ENCODE results near the gene RAD21L1. TPM values are rescaled to one million over a fixed set of nuclear protein-coding genes. Genes with fewer than 3 reads are reported as not detected.

Gene RAD21L1
- total RNA-seq, 2 donors from 2014 or later = 1.4 TPM; not detected in 1

DNA sequence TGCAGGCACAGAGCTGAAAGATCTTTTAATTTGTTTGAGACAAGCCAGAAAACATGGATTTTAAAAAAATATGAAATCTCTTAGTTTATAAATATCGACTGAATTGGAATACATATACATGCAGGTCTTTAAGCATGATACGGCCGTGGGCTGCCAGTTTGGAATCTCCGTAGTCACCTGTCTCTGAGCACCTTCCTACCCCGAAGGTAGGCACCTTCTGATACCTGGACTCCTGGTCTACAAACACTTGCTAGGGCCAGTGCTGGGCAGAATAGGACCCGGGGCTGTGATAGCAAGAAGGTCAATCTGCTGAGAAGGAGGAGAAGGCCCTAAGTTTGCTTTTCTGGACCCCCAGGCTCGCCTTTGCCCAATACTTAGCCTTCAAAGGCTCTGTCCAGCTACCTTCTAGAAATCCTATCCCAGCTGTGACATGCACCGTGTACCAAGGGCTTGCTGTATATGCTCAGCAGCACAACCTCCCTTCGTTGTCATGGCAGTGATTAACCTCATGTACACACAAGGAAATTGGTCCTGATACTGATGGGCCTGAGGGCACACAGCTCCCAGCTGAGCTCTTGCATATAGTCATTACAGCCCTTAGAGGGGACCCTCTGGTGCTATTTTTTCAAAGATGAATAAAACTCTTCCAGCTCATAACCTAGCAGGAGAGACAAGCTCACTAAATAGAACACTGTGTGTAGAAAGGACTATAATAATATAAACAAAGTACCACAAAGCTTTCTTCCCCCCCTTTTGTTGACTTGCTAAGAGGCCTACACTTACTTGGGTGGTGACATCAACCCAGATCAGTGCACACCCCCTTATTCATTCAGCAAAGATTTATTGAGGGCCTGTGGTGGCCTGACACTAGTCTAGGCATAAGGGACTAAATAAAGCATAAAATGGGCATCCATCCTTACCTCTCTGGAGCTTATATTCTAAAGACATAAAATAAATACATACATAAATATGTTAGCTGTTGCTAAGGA, 58.0 kb downstream of the RAD21L1 start:
- Mint-ChIP-seq H3K27ac (no peak overlapping the region), H3K4me3 (no peak overlapping the region), H3K9me3 (no peaks in the 10 kb centered on the region), H3K36me3 (ENCODE audit: low read depth) (no peaks in the 10 kb centered on the region), H3K27me3 (ENCODE audit: insufficient read depth) (no peaks in the 10 kb centered on the region), H3K4me1 (no peaks in the 10 kb centered on the region)
- TF ChIP-seq, protein P1, sequence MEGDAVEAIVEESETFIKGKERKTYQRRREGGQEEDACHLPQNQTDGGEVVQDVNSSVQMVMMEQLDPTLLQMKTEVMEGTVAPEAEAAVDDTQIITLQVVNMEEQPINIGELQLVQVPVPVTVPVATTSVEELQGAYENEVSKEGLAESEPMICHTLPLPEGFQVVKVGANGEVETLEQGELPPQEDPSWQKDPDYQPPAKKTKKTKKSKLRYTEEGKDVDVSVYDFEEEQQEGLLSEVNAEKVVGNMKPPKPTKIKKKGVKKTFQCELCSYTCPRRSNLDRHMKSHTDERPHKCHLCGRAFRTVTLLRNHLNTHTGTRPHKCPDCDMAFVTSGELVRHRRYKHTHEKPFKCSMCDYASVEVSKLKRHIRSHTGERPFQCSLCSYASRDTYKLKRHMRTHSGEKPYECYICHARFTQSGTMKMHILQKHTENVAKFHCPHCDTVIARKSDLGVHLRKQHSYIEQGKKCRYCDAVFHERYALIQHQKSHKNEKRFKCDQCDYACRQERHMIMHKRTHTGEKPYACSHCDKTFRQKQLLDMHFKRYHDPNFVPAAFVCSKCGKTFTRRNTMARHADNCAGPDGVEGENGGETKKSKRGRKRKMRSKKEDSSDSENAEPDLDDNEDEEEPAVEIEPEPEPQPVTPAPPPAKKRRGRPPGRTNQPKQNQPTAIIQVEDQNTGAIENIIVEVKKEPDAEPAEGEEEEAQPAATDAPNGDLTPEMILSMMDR (conservative IDR thresholded peaks at IDR 0.05) = no peak
- no peaks in the 10 kb centered on the region for H3K36me3 ChIP-seq (ENCODE audit: control insufficient read depth, insufficient read depth, low read length)
- H3K4me1 ChIP-seq (ENCODE audit: control insufficient read depth, insufficient read depth, low read length) = peaks cover 3% of the 10 kb centered on the region
- H3K9ac ChIP-seq (ENCODE audit: extremely low read depth, low read length, poor library complexity, severe bottlenecking) = no peak overlapping the region
- 93 to 94% methylated on average over 9 of the region's 9 CpGs for WGBS, 2 experiments (ENCODE audit: insufficient coverage in 1 of 2, insufficient read length in 1 of 2)
- DNase-seq = peak; percentile 17
- H3K4me3 ChIP-seq (ENCODE audit: low read length) = no peak overlapping the region
- H3K9me3 ChIP-seq (ENCODE audit: control insufficient read depth, low read length) = no peaks in the 10 kb centered on the region
- no peak overlapping the region for H3K27ac ChIP-seq (ENCODE audit: low read depth, low read length)
- no peaks in the 10 kb centered on the region for H3K27me3 ChIP-seq (ENCODE audit: control insufficient read depth, insufficient read depth, low read length, poor library complexity, severe bottlenecking)

DNA sequence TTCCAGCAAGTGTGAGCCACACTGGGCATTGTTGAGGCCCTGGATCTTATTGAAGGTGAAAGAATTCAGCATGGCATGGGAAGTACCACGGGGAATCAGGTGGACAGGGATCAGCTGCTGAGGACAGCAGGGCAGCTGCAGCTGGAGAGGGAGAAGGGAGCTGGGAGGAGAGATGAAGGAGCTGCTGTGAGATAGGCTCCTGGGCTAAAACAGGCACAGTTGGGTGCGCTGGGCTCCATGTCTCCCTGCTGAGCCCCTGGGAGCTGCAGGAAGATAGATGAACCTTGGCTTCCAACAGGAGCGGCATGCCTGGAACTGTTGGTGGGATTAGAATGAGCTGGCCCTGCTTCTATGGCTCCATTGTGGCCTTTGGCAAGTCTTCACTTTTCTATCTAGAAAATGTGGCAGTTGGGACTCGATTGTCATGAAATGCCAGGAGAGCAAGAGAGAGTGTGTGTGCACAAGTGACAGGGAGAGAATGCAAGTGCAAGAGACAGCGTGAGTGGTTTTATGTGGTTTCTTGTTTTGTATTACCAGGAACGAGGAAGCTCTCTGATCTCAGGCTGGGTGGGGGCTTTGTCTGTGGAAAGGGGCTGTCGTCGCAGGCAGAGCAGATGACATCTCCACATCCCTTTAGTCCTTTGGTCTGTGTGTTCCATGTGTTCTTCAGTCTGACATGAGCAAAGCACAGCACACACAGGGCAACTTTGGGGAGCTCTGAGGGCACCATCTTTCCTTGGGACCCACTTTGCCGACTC, 60.6 kb downstream of the RAD21L1 start:
- H3K4me3 Mint-ChIP-seq = no peak overlapping the region

DNA sequence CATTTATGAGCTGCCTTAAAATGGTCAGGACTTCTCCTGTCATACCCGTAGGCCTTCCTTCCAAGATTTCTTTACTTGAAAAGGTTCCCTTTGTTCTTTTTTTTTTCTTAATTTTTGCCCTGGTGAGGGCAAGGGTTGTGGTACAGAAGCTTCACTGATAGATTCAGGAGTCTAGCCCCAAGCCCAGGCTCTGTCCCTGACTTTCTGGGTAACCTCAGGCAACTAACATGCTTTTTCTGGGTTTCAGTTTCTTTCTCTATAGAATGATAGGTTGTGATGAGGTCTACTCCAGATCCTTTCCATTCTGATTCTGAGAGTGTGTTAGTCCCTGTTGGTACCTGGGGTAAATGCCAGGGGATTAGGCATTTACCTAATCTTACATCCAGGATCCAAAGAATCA, 61.5 kb downstream of the RAD21L1 start:
- Mint-ChIP-seq H3K27me3 (ENCODE audit: insufficient read depth) (no peaks in the 10 kb centered on the region), H3K36me3 (ENCODE audit: low read depth) (no peaks in the 10 kb centered on the region), H3K27ac (no peak overlapping the region), H3K4me3 (no peak overlapping the region), H3K9me3 (no peaks in the 10 kb centered on the region), H3K4me1 (peaks cover 3% of the 10 kb centered on the region)
- Histone ChIP-seq H3K9me3 (ENCODE audit: control insufficient read depth, low read length) (no peaks in the 10 kb centered on the region), H3K36me3 (ENCODE audit: control insufficient read depth, insufficient read depth, low read length) (no peaks in the 10 kb centered on the region), H3K9ac (ENCODE audit: extremely low read depth, low read length, poor library complexity, severe bottlenecking) (no peak overlapping the region), H3K27ac (ENCODE audit: low read depth, low read length) (no peak overlapping the region), H3K27me3 (ENCODE audit: control insufficient read depth, insufficient read depth, low read length, poor library complexity, severe bottlenecking) (no peaks in the 10 kb centered on the region), H3K4me1 (ENCODE audit: control insufficient read depth, insufficient read depth, low read length) (peaks cover 3% of the 10 kb centered on the region), H3K4me3 (ENCODE audit: low read length) (no peak overlapping the region)
- no peak for DNase-seq
- 83% methylated on average over 1 of the region's 1 CpG; no CpG with 5 or more reads in 1 of the 2 experiments for WGBS, 2 experiments (ENCODE audit: insufficient coverage in 1 of 2, insufficient read length in 1 of 2)
- TF ChIP-seq, protein P1 (conservative IDR thresholded peaks at IDR 0.05) = no peak

More for the DNA sequence above, 60.6 kb downstream of the RAD21L1 start:
- TF ChIP-seq, protein P1 (conservative IDR thresholded peaks at IDR 0.05) = no peak
- H3K9me3 ChIP-seq (ENCODE audit: control insufficient read depth, low read length) = no peaks in the 10 kb centered on the region
- peaks cover 3% of the 10 kb centered on the region for H3K4me1 ChIP-seq (ENCODE audit: control insufficient read depth, insufficient read depth, low read length)
- no peak for DNase-seq
- Mint-ChIP-seq H3K36me3 (ENCODE audit: low read depth) (no peaks in the 10 kb centered on the region), H3K27ac (no peak overlapping the region), H3K4me1 (peaks cover 3% of the 10 kb centered on the region), H3K27me3 (ENCODE audit: insufficient read depth) (no peaks in the 10 kb centered on the region), H3K9me3 (no peaks in the 10 kb centered on the region)
- no peak overlapping the region for H3K9ac ChIP-seq (ENCODE audit: extremely low read depth, low read length, poor library complexity, severe bottlenecking)
- H3K36me3 ChIP-seq (ENCODE audit: control insufficient read depth, insufficient read depth, low read length) = no peaks in the 10 kb centered on the region
- 82 to 100% methylated on average over 4 to 9 of the region's 9 CpGs for WGBS, 2 experiments (ENCODE audit: insufficient coverage in 1 of 2, insufficient read length in 1 of 2)
- no peak overlapping the region for H3K27ac ChIP-seq (ENCODE audit: low read depth, low read length)
- H3K4me3 ChIP-seq (ENCODE audit: low read length) = no peak overlapping the region
- no peaks in the 10 kb centered on the region for H3K27me3 ChIP-seq (ENCODE audit: control insufficient read depth, insufficient read depth, low read length, poor library complexity, severe bottlenecking)

Measured in endodermal cell (in vitro differentiated cells).